Epithelial cell of esophagus (primary cell): ENCODE measurements around the gene NKAIN2.
A peak's percentile ranks its signal among the peaks of the same experiment; 100 is the strongest.

Source experiments
- DNase-seq: peaks from one replicate; pipeline ENCODE4 v3.0.0; 2010; ENCODE audit warnings: low read depth
- H3K4me3 ChIP-seq: 2 replicates; pipeline ENCODE4 v1.5.1; 2011; ENCODE audit warnings: mild to moderate bottlenecking, low read length, control low read depth
- TF ChIP-seq, protein P1 (sequence below): IDR thresholded peaks from 2 replicates; pipeline ENCODE4 v1.5.1; 2011; ENCODE audit warnings: low read depth, mild to moderate bottlenecking, low read length, control low read depth, inconsistent platforms; ENCODE audit not compliant: insufficient read depth; ENCODE audit errors: missing control alignments

Gene NKAIN2

DNA sequence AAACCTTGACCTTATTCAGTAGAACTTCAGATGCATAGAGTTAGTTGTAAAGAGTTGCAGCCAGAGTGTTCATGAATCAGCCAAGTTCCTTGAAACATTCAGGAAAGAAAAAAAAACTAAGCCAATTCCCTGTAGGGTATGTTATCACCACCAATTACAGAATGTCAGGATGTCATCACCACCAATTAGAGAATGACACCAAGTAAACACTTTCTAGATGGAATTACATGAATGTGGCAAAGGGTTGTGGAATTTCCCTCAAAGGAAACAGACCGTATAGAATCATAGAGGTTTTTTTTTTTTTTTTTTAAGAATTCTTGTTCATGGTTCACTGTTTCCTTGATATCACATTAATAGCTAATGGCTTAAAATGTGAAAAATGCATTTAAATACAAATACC is 686.5 kb downstream of the NKAIN2 start:
- H3K4me3 ChIP-seq, result no peak overlapping the region
- TF ChIP-seq, protein P1, sequence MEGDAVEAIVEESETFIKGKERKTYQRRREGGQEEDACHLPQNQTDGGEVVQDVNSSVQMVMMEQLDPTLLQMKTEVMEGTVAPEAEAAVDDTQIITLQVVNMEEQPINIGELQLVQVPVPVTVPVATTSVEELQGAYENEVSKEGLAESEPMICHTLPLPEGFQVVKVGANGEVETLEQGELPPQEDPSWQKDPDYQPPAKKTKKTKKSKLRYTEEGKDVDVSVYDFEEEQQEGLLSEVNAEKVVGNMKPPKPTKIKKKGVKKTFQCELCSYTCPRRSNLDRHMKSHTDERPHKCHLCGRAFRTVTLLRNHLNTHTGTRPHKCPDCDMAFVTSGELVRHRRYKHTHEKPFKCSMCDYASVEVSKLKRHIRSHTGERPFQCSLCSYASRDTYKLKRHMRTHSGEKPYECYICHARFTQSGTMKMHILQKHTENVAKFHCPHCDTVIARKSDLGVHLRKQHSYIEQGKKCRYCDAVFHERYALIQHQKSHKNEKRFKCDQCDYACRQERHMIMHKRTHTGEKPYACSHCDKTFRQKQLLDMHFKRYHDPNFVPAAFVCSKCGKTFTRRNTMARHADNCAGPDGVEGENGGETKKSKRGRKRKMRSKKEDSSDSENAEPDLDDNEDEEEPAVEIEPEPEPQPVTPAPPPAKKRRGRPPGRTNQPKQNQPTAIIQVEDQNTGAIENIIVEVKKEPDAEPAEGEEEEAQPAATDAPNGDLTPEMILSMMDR, result no peak
- DNase-seq, result peak; percentile 7

DNA sequence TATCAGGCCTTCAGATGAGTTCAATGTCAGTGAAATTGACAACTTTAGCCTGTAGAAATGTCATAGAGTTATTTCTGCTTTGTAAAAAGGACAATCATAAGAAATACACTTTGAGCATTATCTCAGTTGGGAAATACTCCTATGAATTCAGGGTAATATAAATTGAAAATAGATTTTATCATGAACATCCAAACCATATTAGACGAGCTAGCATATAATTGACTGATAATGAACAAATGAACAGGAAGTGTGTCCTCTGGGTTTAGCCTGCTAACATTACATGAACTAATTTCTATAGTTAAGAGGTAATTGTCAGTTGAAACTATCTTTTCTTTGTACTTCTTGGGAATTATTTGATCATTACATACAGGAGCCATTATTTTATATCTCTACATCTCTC is 689.6 kb downstream of the NKAIN2 start:
- DNase-seq, result no peak
- TF ChIP-seq, protein P1, result no peak
- H3K4me3 ChIP-seq, result no peak overlapping the region

DNA sequence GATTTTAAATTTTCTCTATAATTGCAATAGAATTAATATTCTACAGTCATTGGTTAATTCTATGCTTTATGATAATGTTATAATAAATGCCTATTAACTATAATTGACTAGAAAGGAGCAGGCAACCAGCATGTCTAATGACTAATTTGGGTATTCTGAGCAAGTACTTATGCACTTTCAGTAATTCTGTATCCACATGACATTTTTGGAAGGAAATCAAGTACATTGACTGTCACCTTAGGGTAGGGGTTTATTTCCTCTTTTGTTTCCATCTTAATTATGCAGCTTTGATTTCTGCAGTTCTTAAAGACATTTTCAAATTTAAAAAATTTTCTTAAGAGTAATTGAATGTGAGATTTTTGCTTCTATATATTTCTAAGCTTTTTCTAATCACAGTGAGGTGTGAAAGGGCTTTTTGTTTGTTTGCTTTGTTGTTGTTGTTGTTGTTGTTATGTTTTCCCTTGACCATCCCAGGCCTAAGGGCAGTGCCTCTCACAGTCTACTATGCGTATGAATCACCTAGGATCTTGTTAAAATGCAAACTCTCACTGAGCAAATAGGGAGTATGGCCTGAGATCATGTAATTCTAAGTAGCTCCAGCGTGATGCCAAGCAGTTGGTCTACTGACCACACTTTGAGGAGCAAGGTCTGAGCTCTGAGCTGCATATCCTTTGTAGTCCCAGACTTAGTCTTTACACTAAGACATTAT is 691.4 kb downstream of the NKAIN2 start:
- no peak for DNase-seq
- TF ChIP-seq, protein P1, result no peak

DNA sequence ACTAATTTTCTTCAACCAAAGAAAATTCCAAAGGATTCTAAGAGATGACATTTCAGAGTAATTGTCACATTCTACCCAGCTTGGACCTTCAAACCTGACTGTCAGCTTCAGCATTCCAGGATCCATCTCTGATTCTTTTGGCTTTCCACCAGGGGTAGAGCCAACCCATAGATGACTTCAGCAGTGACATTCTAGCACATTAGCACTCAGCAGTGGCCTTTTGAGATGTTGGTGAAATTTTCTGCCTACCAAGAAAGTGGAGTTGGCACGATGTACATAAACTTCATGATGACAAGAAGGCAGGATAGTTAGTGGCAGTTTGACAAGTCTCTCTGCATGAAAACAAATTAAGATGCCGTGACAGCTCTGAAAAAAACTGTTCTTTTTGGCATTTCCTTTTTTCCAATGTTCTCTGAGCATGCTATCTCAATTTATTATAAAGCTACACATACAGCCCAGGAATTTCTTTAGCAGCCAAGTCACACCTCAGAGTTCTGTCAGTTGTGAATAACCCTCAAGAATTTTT is 692.1 kb downstream of the NKAIN2 start:
- TF ChIP-seq, protein P1, result no peak
- H3K4me3 ChIP-seq, result no peak overlapping the region
- DNase-seq, result no peak

More for the DNA sequence above, 691.4 kb downstream of the NKAIN2 start:
- H3K4me3 ChIP-seq, result no peak overlapping the region

DNA sequence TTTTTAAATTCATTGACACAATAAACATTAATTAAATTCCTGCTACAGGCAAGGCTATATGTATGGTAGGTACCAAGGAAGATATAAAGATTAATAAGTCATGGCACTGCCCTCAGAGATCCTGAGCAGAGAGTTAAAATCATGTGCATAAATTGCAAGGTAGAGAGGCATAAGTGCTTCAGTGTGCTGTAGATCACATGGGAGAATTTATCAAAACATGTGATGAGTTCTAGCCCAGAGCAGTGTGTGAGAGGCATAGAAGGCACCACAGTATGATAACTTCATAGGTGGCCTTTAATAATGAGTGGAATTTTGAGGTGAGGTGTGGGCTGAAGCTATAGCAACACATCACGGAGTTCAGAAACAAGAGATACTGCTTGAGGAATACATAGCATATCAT is 692.7 kb downstream of the NKAIN2 start:
- H3K4me3 ChIP-seq, result no peak overlapping the region
- DNase-seq, result no peak
- TF ChIP-seq, protein P1, result no peak

DNA sequence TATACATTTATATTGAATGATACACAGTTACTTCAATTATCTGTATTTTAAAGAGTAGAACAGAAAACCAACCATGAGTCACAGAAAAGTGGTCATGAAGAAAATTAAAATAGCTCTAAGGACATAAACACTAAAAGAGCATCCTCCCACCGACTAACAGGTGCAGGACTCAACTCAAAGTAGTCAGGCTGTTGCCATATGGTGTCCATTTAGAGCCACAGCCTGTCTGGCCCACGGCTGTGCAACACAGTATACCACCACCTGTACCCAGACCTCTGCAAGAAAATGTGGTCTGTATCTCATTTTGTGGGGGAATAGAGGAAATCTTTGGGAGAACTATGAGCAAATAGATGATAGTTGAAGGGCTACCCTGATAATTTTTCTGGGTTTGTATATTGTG is 708.8 kb downstream of the NKAIN2 start:
- no peak for DNase-seq
- TF ChIP-seq, protein P1, result no peak
- no peak overlapping the region for H3K4me3 ChIP-seq

DNA sequence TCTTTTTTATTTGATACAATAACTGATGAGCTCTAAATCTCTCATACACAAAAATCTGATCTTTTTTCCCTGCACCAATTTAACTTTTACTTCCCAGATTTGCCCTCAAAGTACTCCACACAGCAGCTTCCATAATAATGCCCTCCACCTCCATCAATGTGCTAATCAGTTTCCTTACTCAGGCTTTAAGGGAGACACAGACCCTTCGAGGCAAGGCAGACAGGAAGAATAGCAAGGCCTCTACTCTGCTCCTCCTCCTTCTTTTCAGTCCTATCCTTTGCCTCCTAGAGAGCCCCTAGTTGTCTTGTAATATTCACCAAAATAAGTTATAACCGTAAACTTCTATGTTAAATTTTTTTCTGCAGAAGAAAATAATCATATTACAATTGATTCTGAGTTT is 713.7 kb downstream of the NKAIN2 start:
- TF ChIP-seq, protein P1, result no peak
- no peak overlapping the region for H3K4me3 ChIP-seq
- no peak for DNase-seq
